IMR-90 (cell line): Measurements from ENCODE around the gene HYAL4.

Experiments used
- BHLHE40 ChIP-seq: fragments of 150-350 bp; IDR thresholded peaks from 2 replicates; pipeline ENCODE4 v1.6.1; 2016; ENCODE audit warnings: mild to moderate bottlenecking, low read depth, low read length
- CEBPB ChIP-seq: IDR thresholded peaks from 2 replicates; pipeline ENCODE4 v1.6.1; 2012; ENCODE audit warnings: low read depth, low read length, improper control_type of control experiment
- CTCF ChIP-seq: conservative IDR thresholded peaks from 2 replicates; pipeline ENCODE4 v1.5.1; 2012; ENCODE audit warnings: mild to moderate bottlenecking, low read depth, low read length, improper control_type of control experiment
- ELK1 ChIP-seq: fragments of 150-350 bp; IDR thresholded peaks from 2 replicates; pipeline ENCODE4 v1.6.1; 2016; ENCODE audit warnings: low read depth, mild to moderate bottlenecking, low read length, moderate library complexity, borderline replicate concordance
- MAFK ChIP-seq: IDR thresholded peaks from 2 replicates; pipeline ENCODE4 v1.6.1; 2012; ENCODE audit warnings: low read depth, low read length, improper control_type of control experiment
- MAZ ChIP-seq: IDR thresholded peaks from 2 replicates; pipeline ENCODE4 v1.6.1; 2012; ENCODE audit warnings: low read depth, mild to moderate bottlenecking, low read length, improper control_type of control experiment, moderate library complexity, borderline replicate concordance
- MXI1 ChIP-seq: IDR thresholded peaks from 2 replicates; pipeline ENCODE4 v1.6.1; 2012; ENCODE audit warnings: low read depth, mild to moderate bottlenecking, low read length, moderate library complexity, borderline replicate concordance
- POLR2A ChIP-seq: IDR thresholded peaks from 2 replicates; pipeline ENCODE4 v1.6.1; 2012; ENCODE audit warnings: mild to moderate bottlenecking, low read depth, low read length
- RAD21 ChIP-seq: IDR thresholded peaks from 2 replicates; pipeline ENCODE4 v1.6.1; 2012; ENCODE audit warnings: low read length, improper control_type of control experiment
- RFX5 ChIP-seq: IDR thresholded peaks from 2 replicates; pipeline ENCODE4 v1.8.0; 2012; ENCODE audit warnings: low read depth, mild to moderate bottlenecking, low read length, moderate library complexity
- SMC3 ChIP-seq: fragments of 150-350 bp; IDR thresholded peaks from 2 replicates; pipeline ENCODE4 v1.6.1; 2016; ENCODE audit warnings: low read depth, mild to moderate bottlenecking, antibody characterized with exemption, low read length, moderate library complexity
- USF2 ChIP-seq: fragments of 150-350 bp; IDR thresholded peaks from 2 replicates; pipeline ENCODE4 v1.6.1; 2017; ENCODE audit warnings: mild to moderate bottlenecking, antibody characterized with exemption, low read length, low read depth

- TF ChIP-seq CTCF (no peak), USF2 (no peak), MXI1 (no peak), RAD21 (no peak), MAFK (no peak), BHLHE40 (no peak), POLR2A (no peak), ELK1 (no peak), SMC3 (no peak), CEBPB (no peak), RFX5 (no peak), MAZ (no peak)
Observed at GRCh38 chr7:123805287-123805686, 39.7 kb upstream of the HYAL4 start.
